CD4-positive, alpha-beta memory T cell (primary cell): ENCODE results near the gene TPO. TPM values are rescaled to one million over a fixed set of nuclear protein-coding genes. Genes with fewer than 3 reads are reported as not detected.

Experiments
- CTCF ChIA-PET: fragments of 350-600 bp; sonication (Branson Sonifier 250); formaldehyde crosslinking; loops from one replicate; lab custom pipeline; 2021; ENCODE audit warnings: inconsistent platforms; ENCODE audit not compliant: partially characterized antibody; lab: Charles Lee
- POLR2A ChIA-PET: fragments of 350-600 bp; sonication (Branson Sonifier 250); formaldehyde crosslinking; loops from one replicate; lab custom pipeline; 2021; ENCODE audit not compliant: partially characterized antibody; lab: Charles Lee
- DNase-seq, 5 donors: peaks; one replicate each; pipeline versions ENCODE4 v3.0.0 to v3.0.0-alpha.2; 2020 to 2022; ENCODE audit warnings: mixed read lengths in 1 of 5
- H3K27ac ChIP-seq: one replicate; pipeline ENCODE4 v1.7.0; 2013; ENCODE audit warnings: low read depth, low read length
- H3K27me3 ChIP-seq: 2 replicates; pipeline ENCODE4 v1.7.0; 2013; ENCODE audit warnings: mild to moderate bottlenecking, low read length, moderate library complexity; ENCODE audit not compliant: insufficient read depth
- H3K36me3 ChIP-seq: 2 replicates; pipeline ENCODE4 v1.7.0; 2013; ENCODE audit warnings: mild to moderate bottlenecking, low read length, moderate library complexity; ENCODE audit not compliant: insufficient read depth
- H3K4me1 ChIP-seq: 2 replicates; pipeline ENCODE4 v1.7.0; 2013; ENCODE audit warnings: mild to moderate bottlenecking, low read length, moderate library complexity; ENCODE audit not compliant: insufficient read depth
- H3K4me3 ChIP-seq, 2 donors: one replicate each; pipeline ENCODE4 v1.7.0; 2013; ENCODE audit warnings: low read length in 2 of 2, mild to moderate bottlenecking in 1 of 2
- H3K9me3 ChIP-seq, 2 donors: one replicate each; pipeline ENCODE4 v1.7.0; 2013; ENCODE audit warnings: low read length in 2 of 2, control low read depth in 1 of 2; ENCODE audit not compliant: control insufficient read depth in 1 of 2
- H3K27ac Mint-ChIP-seq, 7 donors: one replicate each; pipeline ENCODE4 v1.8.0; 2020 to 2021; ENCODE audit warnings: mixed read lengths in 7 of 7, mild to moderate bottlenecking in 6 of 7, inconsistent platforms in 3 of 7, moderate library complexity in 3 of 7
- H3K27me3 Mint-ChIP-seq, 2 donors: one replicate each; pipeline ENCODE4 v1.8.0; 2020 to 2021; ENCODE audit warnings: mixed read lengths in 2 of 2
- H3K36me3 Mint-ChIP-seq, 2 donors: one replicate each; pipeline ENCODE4 v1.8.0; 2020 to 2021; ENCODE audit warnings: mixed read lengths in 2 of 2, inconsistent platforms in 1 of 2, mild to moderate bottlenecking in 1 of 2
- H3K4me1 Mint-ChIP-seq, 4 donors: one replicate each; pipeline ENCODE4 v1.8.0; 2020 to 2021; ENCODE audit warnings: mixed read lengths in 4 of 4, mild to moderate bottlenecking in 1 of 4
- H3K4me3 Mint-ChIP-seq, 8 donors: one replicate each; pipeline ENCODE4 v1.8.0; 2020 to 2021; ENCODE audit warnings: mixed read lengths in 8 of 8, mild to moderate bottlenecking in 7 of 8, moderate library complexity in 6 of 8, inconsistent platforms in 3 of 8
- H3K9me3 Mint-ChIP-seq, 8 donors: one replicate each; pipeline ENCODE4 v1.8.0; 2020 to 2021; ENCODE audit warnings: mixed read lengths in 8 of 8, mild to moderate bottlenecking in 5 of 8, inconsistent platforms in 3 of 8, moderate library complexity in 1 of 8
- intact Hi-C: fragments of 100-400 bp; cut with micrococcal nuclease; formaldehyde crosslinking; loops from one replicate; pipeline ENCODE4 v1.15.1; 2023
- polyA plus RNA-seq, 2 donors: library from polyadenylated mRNA; unstranded; fragments of 300-500 nt; fragmentation: Illumina TruSeq; gene quantifications; one replicate each; pipeline ENCODE4 v1.2.3, GENCODE V29; 2021
- total RNA-seq, 2 experiments: library from RNA; stranded (reverse); gene quantifications; one replicate each; pipeline ENCODE4 v1.2.3, GENCODE V29; 2021

The TPO gene
- total and polyA plus RNA-seq, 4 experiments from 2014 or later, result 3.2 to 10.6 TPM; not detected in 2

- Histone ChIP-seq H3K27me3 (no peaks in the 10 kb centered on the region), H3K9me3 (no peaks in the 10 kb centered on the region), H3K4me1 (no peaks in the 10 kb centered on the region), H3K27ac (no peak overlapping the region), H3K36me3 (no peaks in the 10 kb centered on the region), H3K4me3 (no peak overlapping the region)
- POLR2A ChIA-PET, result no interaction called here
- no peaks in the 10 kb centered on the region for H3K4me1 Mint-ChIP-seq
- no peak for DNase-seq
- H3K27me3 Mint-ChIP-seq, result peaks cover 0 to 1% of the 10 kb centered on the region in 2 donors
- no peaks in the 10 kb centered on the region for H3K36me3 Mint-ChIP-seq
- CTCF ChIA-PET, result no interaction called here
- H3K4me3 Mint-ChIP-seq, result no peak overlapping the region
- intact Hi-C loops, result no loop called here
- peaks cover 0 to 4% (median 0%) of the 10 kb centered on the region in 8 donors for H3K9me3 Mint-ChIP-seq
- H3K27ac Mint-ChIP-seq, result no peak overlapping the region
Observed at GRCh38 chr2:1418566-1418965, 5.3 kb downstream of the TPO start.

- Histone ChIP-seq H3K9me3 (no peaks in the 10 kb centered on the region), H3K27ac (no peak overlapping the region), H3K4me1 (no peaks in the 10 kb centered on the region), H3K4me3 (no peak overlapping the region), H3K36me3 (no peaks in the 10 kb centered on the region), H3K27me3 (no peaks in the 10 kb centered on the region)
- ChIA-PET CTCF (no interaction called here), POLR2A (no interaction called here)
- Mint-ChIP-seq H3K4me3 (no peak overlapping the region), H3K27me3 (no peaks in the 10 kb centered on the region), H3K9me3 (peaks cover 0 to 4% (median 0%) of the 10 kb centered on the region in 8 donors), H3K27ac (no peak overlapping the region), H3K36me3 (no peaks in the 10 kb centered on the region), H3K4me1 (no peaks in the 10 kb centered on the region)
- intact Hi-C loops, result no loop called here
- no peak for DNase-seq
Observed at GRCh38 chr2:1420746-1421480, 7.7 kb downstream of the TPO start.

GRCh38 chr2:1421731-1422130, 8.5 kb downstream of the TPO start:
- H3K36me3 ChIP-seq, result no peaks in the 10 kb centered on the region
- ChIA-PET POLR2A (no interaction called here), CTCF (no interaction called here)
- Mint-ChIP-seq H3K27ac (no peak overlapping the region), H3K9me3 (peaks cover 0 to 4% (median 0%) of the 10 kb centered on the region in 8 donors), H3K4me1 (no peaks in the 10 kb centered on the region), H3K36me3 (no peaks in the 10 kb centered on the region), H3K4me3 (no peak overlapping the region), H3K27me3 (no peaks in the 10 kb centered on the region)
- DNase-seq, result no peak
- H3K27me3 ChIP-seq, result no peaks in the 10 kb centered on the region
- intact Hi-C loops, result no loop called here
- H3K4me1 ChIP-seq, result no peaks in the 10 kb centered on the region
- no peaks in the 10 kb centered on the region for H3K9me3 ChIP-seq
- H3K27ac ChIP-seq, result no peak overlapping the region
- no peak overlapping the region for H3K4me3 ChIP-seq

- CTCF ChIA-PET, result no interaction called here
- no peak overlapping the region for H3K27ac Mint-ChIP-seq
Observed at GRCh38 chr2:1422131-1422530, 8.9 kb downstream of the TPO start.

GRCh38 chr2:1422716-1423285, 9.5 kb downstream of the TPO start:
- Histone ChIP-seq H3K36me3 (no peaks in the 10 kb centered on the region), H3K4me3 (no peak overlapping the region), H3K27me3 (no peaks in the 10 kb centered on the region), H3K4me1 (no peaks in the 10 kb centered on the region), H3K9me3 (no peaks in the 10 kb centered on the region), H3K27ac (no peak overlapping the region)
- POLR2A ChIA-PET, result no interaction called here
- intact Hi-C loops, result no loop called here
- H3K4me1 Mint-ChIP-seq, result no peaks in the 10 kb centered on the region
- no peak for DNase-seq
- no peak overlapping the region for H3K4me3 Mint-ChIP-seq
- H3K27ac Mint-ChIP-seq, result no peak overlapping the region
- CTCF ChIA-PET, result interaction anchor here (0.6 kb wide), 1 partner anchor 22 kb away, joined by 3 read pairs; no protein-coding TSS in a partner anchor
- H3K36me3 Mint-ChIP-seq, result no peaks in the 10 kb centered on the region
- peaks cover 0 to 4% (median 0%) of the 10 kb centered on the region in 8 donors for H3K9me3 Mint-ChIP-seq
- H3K27me3 Mint-ChIP-seq, result no peaks in the 10 kb centered on the region

More at GRCh38 chr2:1422131-1422530, 8.9 kb downstream of the TPO start:
- H3K27me3 ChIP-seq, result no peaks in the 10 kb centered on the region
- no peak for DNase-seq
- H3K9me3 ChIP-seq, result no peaks in the 10 kb centered on the region
- H3K4me1 Mint-ChIP-seq, result no peaks in the 10 kb centered on the region
- H3K4me3 Mint-ChIP-seq, result no peak overlapping the region
- H3K4me3 ChIP-seq, result no peak overlapping the region
- POLR2A ChIA-PET, result no interaction called here
- peaks cover 0 to 4% (median 0%) of the 10 kb centered on the region in 8 donors for H3K9me3 Mint-ChIP-seq
- no peaks in the 10 kb centered on the region for H3K27me3 Mint-ChIP-seq
- H3K4me1 ChIP-seq, result no peaks in the 10 kb centered on the region
- H3K36me3 ChIP-seq, result no peaks in the 10 kb centered on the region
- no peak overlapping the region for H3K27ac ChIP-seq
- no peaks in the 10 kb centered on the region for H3K36me3 Mint-ChIP-seq
- intact Hi-C loops, result no loop called here

- Mint-ChIP-seq H3K36me3 (no peaks in the 10 kb centered on the region), H3K4me1 (no peaks in the 10 kb centered on the region), H3K27me3 (no peaks in the 10 kb centered on the region), H3K9me3 (no peaks in the 10 kb centered on the region), H3K27ac (no peak overlapping the region), H3K4me3 (no peak overlapping the region)
- Histone ChIP-seq H3K27me3 (no peaks in the 10 kb centered on the region), H3K27ac (no peak overlapping the region), H3K36me3 (no peaks in the 10 kb centered on the region), H3K4me3 (no peak overlapping the region), H3K9me3 (no peaks in the 10 kb centered on the region), H3K4me1 (no peaks in the 10 kb centered on the region)
- DNase-seq, result no peak
- POLR2A ChIA-PET, result no interaction called here
- CTCF ChIA-PET, result no interaction called here
- intact Hi-C loops, result no loop called here
Observed at GRCh38 chr2:1427086-1427485, 13.8 kb downstream of the TPO start.

- H3K36me3 ChIP-seq, result no peaks in the 10 kb centered on the region
- no peak overlapping the region for H3K27ac Mint-ChIP-seq
- no peak overlapping the region for H3K27ac ChIP-seq
- no peaks in the 10 kb centered on the region for H3K27me3 ChIP-seq
- no peaks in the 10 kb centered on the region for H3K36me3 Mint-ChIP-seq
- CTCF ChIA-PET, result no interaction called here
- intact Hi-C loops, result no loop called here
- H3K27me3 Mint-ChIP-seq, result no peaks in the 10 kb centered on the region
- DNase-seq, result no peak
- no peak overlapping the region for H3K4me3 Mint-ChIP-seq
- H3K4me3 ChIP-seq, result no peak overlapping the region
- POLR2A ChIA-PET, result no interaction called here
- H3K9me3 ChIP-seq, result no peaks in the 10 kb centered on the region
- no peaks in the 10 kb centered on the region for H3K4me1 Mint-ChIP-seq
- H3K4me1 ChIP-seq, result no peaks in the 10 kb centered on the region
- no peaks in the 10 kb centered on the region for H3K9me3 Mint-ChIP-seq
Observed at GRCh38 chr2:1429895-1430294, 16.6 kb downstream of the TPO start.
